HepG2 (cell line): ENCODE results near the gene ATRNL1. TPM values are rescaled to one million over a fixed set of nuclear protein-coding genes. Genes with fewer than 3 reads are reported as not detected.

Experiments used
- ATAC-seq: fragments of 200-7000 bp; cut with Tn5 transposase; 3 replicates; pipeline ENCODE4 v1.9.1; 2020; ENCODE audit warnings: mild to moderate bottlenecking, moderate library complexity
- BruUV-seq: library from RNA; stranded (reverse); fragments of 400-500 nt; replicated peaks from 2 replicates; lab custom pipeline; 2021; lab: Mats Ljungman, UMichigan
- CTCF ChIA-PET: fragments of 300-600 bp; formaldehyde crosslinking; extraction: SDS; loops from one replicate; lab custom pipeline; 2021; ENCODE audit warnings: low total read pairs, inconsistent platforms, low intra/inter-chr PET ratio; lab: Yijun Ruan, JAX
- POLR2A ChIA-PET: fragments of 350-600 bp; sonication (Branson Sonifier 250); formaldehyde crosslinking; loops from one replicate; lab custom pipeline; 2020; ENCODE audit warnings: antibody characterized with exemption, inconsistent platforms; lab: Yijun Ruan, JAX
- DNase-seq: peaks from one replicate; pipeline ENCODE4 v3.0.0-alpha.2; 2015; ENCODE audit warnings: low spot score
- FAIRE-seq: peaks from 3 replicates; lab custom pipeline; 2011; peaks lifted over from hg19 to GRCh38; lab: Jason Lieb, UNC
- H2AFZ ChIP-seq: one replicate; pipeline ENCODE4 v1.6.1; 2011; ENCODE audit warnings: low read length, inconsistent platforms
- H3K27ac ChIP-seq: fragments of 300-600 bp; 3 replicates; pipeline ENCODE4 v1.8.0; 2011; ENCODE audit warnings: mixed run types, mild to moderate bottlenecking, mixed read lengths, low read length, inconsistent platforms; ENCODE audit not compliant: insufficient read depth; ENCODE audit errors: extremely low read length
- H3K27me3 ChIP-seq, 2 experiments: fragments of 200-600 bp in 1 of 2; 2 replicates in 1 of 2; 3 replicates in 1 of 2; pipeline versions ENCODE4 v1.6.0 to v1.8.0; 2011; ENCODE audit warnings: low read length in 2 of 2, mild to moderate bottlenecking in 2 of 2, moderate library complexity in 2 of 2, inconsistent platforms in 1 of 2; ENCODE audit not compliant: insufficient read depth in 2 of 2, control insufficient read depth in 1 of 2
- H3K36me3 ChIP-seq, 2 experiments: fragments of 200-600 bp in 1 of 2; replicated peaks in 1 of 2; 2 replicates in 1 of 2; 3 replicates in 1 of 2; pipeline versions ENCODE4 v1.5.1 to v1.8.0; 2011; ENCODE audit warnings: low read length in 2 of 2, inconsistent platforms in 1 of 2; ENCODE audit not compliant: insufficient read depth in 2 of 2, control insufficient read depth in 1 of 2
- H3K4me1 ChIP-seq: 2 replicates; pipeline ENCODE4 v1.5.1; 2012; ENCODE audit warnings: low read length, inconsistent platforms; ENCODE audit not compliant: insufficient read depth
- H3K4me2 ChIP-seq: 2 replicates; pipeline ENCODE4 v1.6.0; 2011; ENCODE audit warnings: low read depth, low read length, inconsistent platforms
- H3K4me3 ChIP-seq, 3 experiments: fragments of 200-600 bp in 1 of 3; sonication (generic), shearing (Covaris generic) in 1 of 3; replicated peaks in 1 of 3; 2 replicates each; pipeline ENCODE4 v1.5.1; 2011 to 2016; ENCODE audit warnings: low read length in 3 of 3, inconsistent platforms in 2 of 3, low read depth in 2 of 3, mild to moderate bottlenecking in 2 of 3, control low read depth in 1 of 3, mixed read lengths in 1 of 3; ENCODE audit not compliant: insufficient read depth in 1 of 3
- H3K79me2 ChIP-seq: one replicate; pipeline ENCODE4 v1.6.1; 2011; ENCODE audit warnings: low read length, inconsistent platforms; ENCODE audit not compliant: insufficient read depth
- H3K9ac ChIP-seq: 2 replicates; pipeline ENCODE4 v1.6.0; 2011; ENCODE audit warnings: mild to moderate bottlenecking, low read depth, low read length, inconsistent platforms; ENCODE audit not compliant: insufficient read depth
- H3K9me3 ChIP-seq: 2 replicates; pipeline ENCODE4 v1.5.1; 2012; ENCODE audit warnings: mild to moderate bottlenecking, low read length
- H4K20me1 ChIP-seq: 2 replicates; pipeline ENCODE4 v1.6.0; 2011; ENCODE audit warnings: inconsistent platforms, mild to moderate bottlenecking, low read length, moderate library complexity; ENCODE audit not compliant: insufficient read depth
- HOMEZ ChIP-seq: IDR thresholded peaks from 2 replicates; pipeline ENCODE4 v1.6.1; 2016; ENCODE audit warnings: low read depth
- IKZF4 ChIP-seq: sonication (generic); formaldehyde crosslinking; IDR thresholded peaks from 2 replicates; pipeline ENCODE4 v1.5.1; 2020; ENCODE audit warnings: borderline replicate concordance, mild to moderate bottlenecking, low read depth, missing genetic modification reagents; ENCODE audit errors: not compliant biosample characterization
- KLF15 ChIP-seq: sonication (generic); formaldehyde crosslinking; IDR thresholded peaks from 2 replicates; pipeline ENCODE4 v1.8.1; 2023; ENCODE audit warnings: borderline replicate concordance, mild to moderate bottlenecking, inconsistent platforms, missing genetic modification reagents, mixed read lengths
- MEF2D ChIP-seq: sonication (generic); formaldehyde crosslinking; IDR thresholded peaks from 2 replicates; pipeline ENCODE4 v1.5.1; 2020; ENCODE audit warnings: mild to moderate bottlenecking, missing genetic modification reagents
- PLRG1 ChIP-seq: fragments of 450-650 bp; conservative IDR thresholded peaks from 2 replicates; pipeline ENCODE4 v1.6.1; 2016
- THAP9 ChIP-seq: sonication (generic); formaldehyde crosslinking; IDR thresholded peaks from 2 replicates; pipeline ENCODE4; 2020; ENCODE audit warnings: missing genetic modification reagents, mild to moderate bottlenecking, borderline replicate concordance
- ZMAT3 ChIP-seq: sonication (generic); formaldehyde crosslinking; conservative IDR thresholded peaks from 2 replicates; pipeline ENCODE4 v1.7.0; 2021; ENCODE audit warnings: missing genetic modification reagents
- ZNF18 ChIP-seq: sonication (generic); formaldehyde crosslinking; IDR thresholded peaks from 2 replicates; pipeline ENCODE4 v1.8.0; 2022; ENCODE audit warnings: mild to moderate bottlenecking, missing genetic modification reagents; ENCODE audit not compliant: insufficient replicate concordance
- ZNF275 ChIP-seq: sonication (generic); formaldehyde crosslinking; IDR thresholded peaks from 2 replicates; pipeline ENCODE4 v1.8.0; 2022; ENCODE audit warnings: missing genetic modification reagents, mild to moderate bottlenecking, inconsistent platforms, borderline replicate concordance
- ZNF639 ChIP-seq: conservative IDR thresholded peaks from 2 replicates; pipeline ENCODE4 v1.6.1; 2018; ENCODE audit warnings: missing genetic modification reagents
- ZNF691 ChIP-seq: sonication (generic); formaldehyde crosslinking; IDR thresholded peaks from 2 replicates; pipeline ENCODE4 v1.4.0; 2020; ENCODE audit warnings: missing genetic modification reagents, low read depth, mild to moderate bottlenecking, borderline replicate concordance
- ZNF770 ChIP-seq: sonication (generic); formaldehyde crosslinking; IDR thresholded peaks from 2 replicates; pipeline ENCODE4 v1.5.0; 2020; ENCODE audit warnings: mild to moderate bottlenecking, missing genetic modification reagents
- WGBS: methylation state at CpG from one replicate; pipeline ENCODE4 v1.1.6; 2017; ENCODE audit warnings: low lambda C conversion rate; 5-methylcytosine and 5-hydroxymethylcytosine counted together
- in situ Hi-C: cut with HindIII; loops from 2 replicates; pipeline ENCODE4 v1.10.0; 2017; ENCODE audit warnings: low pct_unique_long_range_greater_than_20kb; ENCODE audit not compliant: extremely low pct_ligation_motif_present
- intact Hi-C: fragments of 100-400 bp; cut with micrococcal nuclease; formaldehyde crosslinking; loops from one replicate; pipeline ENCODE4 v1.10.0; 2022; ENCODE audit not compliant: unreplicated experiment
- polyA plus RNA-seq, 8 experiments: library from polyadenylated mRNA; depleted of rRNA in 3 of 8; stranded (reverse) in 7 of 8; unstranded in 1 of 8; fragments of >200 nt; fragmentation: Illumina TruSeq in 4 of 8; extraction: Trizol in 4 of 8; gene quantifications; 2 replicates each; pipeline versions ENCODE4 v1.2.1 to v1.2.3, GENCODE V29; 2011 to 2016; ENCODE audit warnings: low read depth in 4 of 8, missing spikeins in 1 of 8, mixed read lengths in 1 of 8; ENCODE audit not compliant: insufficient read depth in 1 of 8
- total RNA-seq, 5 experiments: library from RNA; depleted of rRNA; stranded (reverse); fragments of >200 nt; fragmentation: Illumina TruSeq; extraction: Trizol; gene quantifications; 2 replicates each; pipeline ENCODE4 v1.2.3, GENCODE V29; 2016; ENCODE audit warnings: low read depth in 1 of 5

The ATRNL1 gene
- total and polyA plus RNA-seq, 2 of the 13 experiments (the other 11 are each of a cell fraction or from before 2014, with no cell fraction given) = 0.04 TPM; not detected in 1

GRCh38 chr10:115065801-115066200, 27.4 kb upstream of the ATRNL1 start:
- Histone ChIP-seq H4K20me1 (no peaks in the 10 kb centered on the region), H3K9me3 (no peaks in the 10 kb centered on the region), H3K9ac (no peak overlapping the region), H3K36me3 (no peaks in the 10 kb centered on the region), H3K4me3 (no peak overlapping the region), H3K4me2 (no peak overlapping the region), H3K4me1 (no peaks in the 10 kb centered on the region), H2AFZ (no peak overlapping the region), H3K27me3 (no peaks in the 10 kb centered on the region), H3K27ac (no peak overlapping the region), H3K79me2 (no peaks in the 10 kb centered on the region)
- intact Hi-C loops = no loop called here
- FAIRE-seq (no peak), ATAC-seq (no peak), DNase-seq (no peak)
- CTCF ChIA-PET = no interaction called here
- 39% methylated on average over 6 of the region's 6 CpGs for WGBS
- no TSS peak for BruUV-seq
- POLR2A ChIA-PET = no interaction called here
- in situ Hi-C loops = no loop called here
- TF ChIP-seq KLF15 (CRISPR knock-in tag) (no peak), HOMEZ (no peak), ZNF691 (CRISPR knock-in tag) (no peak), PLRG1 (no peak), THAP9 (no peak), MEF2D (CRISPR knock-in tag) (no peak), ZNF770 (no peak), ZNF18 (CRISPR knock-in tag) (no peak), ZNF639 (no peak), ZMAT3 (no peak), ZNF275 (CRISPR knock-in tag) (no peak), IKZF4 (CRISPR knock-in tag) (no peak)
